GM12892 (cell line): ENCODE data around the gene SP100.

Source experiments
- POLR2A ChIP-seq: IDR thresholded peaks from 2 replicates; pipeline ENCODE4 v1.6.1; 2011; ENCODE audit warnings: low read depth, low read length, control low read depth
- POLR2AphosphoS5 ChIP-seq: IDR thresholded peaks from 2 replicates; pipeline ENCODE4 v1.6.1; 2011; ENCODE audit warnings: low read depth, low read length, control low read depth

DNA sequence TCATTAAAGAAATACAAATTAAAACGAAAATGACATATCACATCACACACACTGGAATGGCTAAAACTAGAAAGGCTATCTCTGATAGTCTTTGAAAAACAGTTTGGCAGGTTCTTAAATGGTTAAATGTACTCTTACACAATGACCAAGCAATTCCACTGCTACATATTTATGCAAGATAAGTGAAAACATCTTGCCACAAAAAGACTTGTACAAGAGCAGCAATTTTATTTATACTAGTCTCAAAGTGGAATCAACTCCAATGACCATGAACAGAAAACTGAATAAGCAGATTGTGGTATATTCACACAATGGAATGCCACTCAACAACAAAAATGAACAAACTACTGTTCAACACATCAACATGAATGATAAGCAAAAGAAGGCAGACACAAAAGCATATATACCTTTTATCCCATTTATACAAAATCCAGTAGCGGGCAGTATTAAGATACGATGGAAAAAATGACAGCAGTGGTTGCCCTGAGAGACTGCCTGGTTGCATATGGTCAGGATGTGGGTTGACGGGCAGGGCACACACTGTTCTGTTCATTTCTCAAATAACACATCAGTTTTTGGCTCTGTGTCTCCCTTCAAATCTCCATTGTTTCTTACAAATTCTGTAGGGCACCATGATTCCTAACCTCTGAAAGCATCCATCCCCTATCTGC lies 25.4 kb downstream of the SP100 start:
- TF ChIP-seq POLR2A = no peak
- no peak for TF ChIP-seq POLR2AphosphoS5
